GM12873 (cell line): ENCODE results near the gene PACS2.

ENCODE experiments used
- CTCF ChIP-seq: IDR thresholded peaks from 2 replicates; pipeline ENCODE4 v1.5.1; 2012; ENCODE audit warnings: low read depth, mild to moderate bottlenecking, moderate library complexity, low read length, control low read depth; ENCODE audit not compliant: insufficient read depth; ENCODE audit errors: missing control alignments

PACS2 gene

DNA sequence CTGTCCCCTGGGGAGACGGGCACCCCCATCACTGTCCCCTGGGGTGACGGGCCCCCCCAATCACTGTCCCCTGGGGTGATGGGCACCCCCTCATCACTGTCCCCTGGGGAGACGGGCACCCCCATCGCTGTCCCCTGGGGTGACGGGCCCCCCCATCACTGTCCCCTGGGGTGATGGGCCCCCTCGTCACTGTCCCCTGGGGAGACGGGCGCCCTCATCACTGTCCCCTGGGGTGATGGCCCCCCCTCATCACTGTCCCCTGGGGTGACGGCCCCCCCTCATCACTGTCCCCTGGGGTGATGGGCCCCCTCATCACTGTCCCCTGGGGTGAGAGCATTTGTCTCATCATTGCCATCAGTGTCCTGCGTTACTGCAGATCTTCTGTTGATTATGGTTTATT lies 38.6 kb downstream of the PACS2 start:
- TF ChIP-seq CTCF, result no peak

DNA sequence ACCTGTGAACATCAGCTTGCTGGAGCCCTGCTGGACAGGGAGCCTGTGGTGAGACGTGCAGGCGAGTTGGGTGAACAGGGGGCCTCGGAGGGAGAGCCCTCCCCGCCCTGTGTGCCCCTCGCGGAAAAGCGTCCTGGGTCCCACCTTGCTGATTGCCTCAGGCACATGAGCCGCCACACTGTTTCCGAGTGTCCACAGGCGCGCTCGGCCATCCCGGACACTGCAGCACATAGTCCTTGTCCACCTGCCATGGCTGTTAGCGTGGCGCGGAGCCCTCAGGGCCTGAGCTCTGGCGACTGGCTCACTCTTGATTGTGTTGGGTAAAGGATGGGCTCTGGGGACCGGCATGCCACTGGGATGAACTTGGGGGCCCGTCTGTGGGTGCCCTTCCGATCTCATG lies 40.0 kb downstream of the PACS2 start:
- no peak for TF ChIP-seq CTCF

GRCh38 chr14:105355049-105355575 lies 40.6 kb downstream of the PACS2 start:
- no peak for TF ChIP-seq CTCF

DNA sequence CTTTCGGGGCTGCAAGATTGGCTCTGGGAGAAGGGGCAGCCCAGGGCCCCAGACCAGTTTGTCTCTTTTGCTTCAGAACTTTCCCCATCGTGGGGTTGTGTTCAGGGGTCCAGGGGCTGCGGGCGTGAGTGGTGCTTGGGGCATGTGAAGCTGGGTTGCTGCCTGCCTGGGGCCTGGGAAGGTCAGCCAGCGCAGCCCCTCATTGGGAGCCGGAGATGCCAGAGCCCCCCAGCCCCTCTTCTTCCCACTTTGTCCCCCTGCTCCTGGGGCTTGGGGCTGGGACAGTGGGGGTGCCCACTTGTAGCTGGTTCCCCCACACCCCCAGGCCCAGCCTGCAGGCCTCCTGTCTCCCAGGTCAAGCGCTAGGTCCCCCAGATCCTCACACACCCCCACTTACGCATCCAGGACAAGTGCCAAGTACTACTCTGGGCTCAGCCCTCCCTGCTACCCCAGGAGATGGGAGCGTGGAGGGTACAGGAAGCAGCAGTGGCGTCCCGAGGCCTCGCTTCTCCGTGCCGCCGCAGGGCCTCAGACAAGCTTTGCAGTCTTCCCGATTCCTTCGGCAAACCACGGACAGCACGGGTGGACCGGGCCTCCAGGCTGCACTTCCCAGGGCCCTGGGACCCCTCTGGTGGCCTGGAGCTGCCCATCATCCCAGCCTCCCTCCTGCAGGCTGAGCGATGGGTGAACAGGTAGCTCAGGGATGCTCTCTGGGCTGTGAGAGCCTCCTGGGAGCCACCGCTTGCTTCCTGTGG lies 41.5 kb downstream of the PACS2 start:
- no peak for TF ChIP-seq CTCF

- TF ChIP-seq CTCF, result no peak
These were observed 42.4 kb downstream of the PACS2 start for GRCh38 chr14:105356927-105357326.

GRCh38 chr14:105357626-105358025 lies 43.1 kb downstream of the PACS2 start:
- TF ChIP-seq CTCF, result no peak

GRCh38 chr14:105358140-105358846 lies 43.7 kb downstream of the PACS2 start:
- TF ChIP-seq CTCF, result no peak
